HepG2 (cell line): ENCODE results near the gene GIPC1. TPM values are rescaled to one million over a fixed set of nuclear protein-coding genes. Genes with fewer than 3 reads are reported as not detected.

Experiments used
- CBX2 ChIP-seq, 2 experiments: fragments of 200-600 bp in 1 of 2; sonication (generic); formaldehyde crosslinking in 1 of 2; IDR thresholded peaks; 2 replicates each; pipeline versions ENCODE4 v1.7.0 to v1.8.1; 2018 to 2022; ENCODE audit warnings: low read depth in 2 of 2, low read length in 1 of 2, mild to moderate bottlenecking in 1 of 2, missing genetic modification reagents in 1 of 2
- DNMT1 ChIP-seq: sonication (generic); formaldehyde crosslinking; IDR thresholded peaks from 2 replicates; pipeline ENCODE4 v1.5.1; 2020; ENCODE audit warnings: mild to moderate bottlenecking, missing genetic modification reagents
- HNRNPK ChIP-seq: fragments of 200-400 bp; formaldehyde crosslinking; IDR thresholded peaks from 2 replicates; pipeline ENCODE4 v1.6.1; 2018; ENCODE audit warnings: low read length, low read depth, moderate library complexity, mild to moderate bottlenecking; ENCODE audit not compliant: poor library complexity, severe bottlenecking
- IKZF4 ChIP-seq: sonication (generic); formaldehyde crosslinking; IDR thresholded peaks from 2 replicates; pipeline ENCODE4 v1.5.1; 2020; ENCODE audit warnings: borderline replicate concordance, mild to moderate bottlenecking, low read depth, missing genetic modification reagents; ENCODE audit errors: not compliant biosample characterization
- MTF1 ChIP-seq: sonication (generic); formaldehyde crosslinking; IDR thresholded peaks from 2 replicates; pipeline ENCODE4 v1.5.0; 2020; ENCODE audit warnings: missing genetic modification reagents
- NAIF1 ChIP-seq: sonication (generic); formaldehyde crosslinking; IDR thresholded peaks from 2 replicates; pipeline ENCODE4 v1.5.0; 2020; ENCODE audit warnings: mild to moderate bottlenecking, missing genetic modification reagents, borderline replicate concordance
- NCOA5 ChIP-seq: sonication (generic); formaldehyde crosslinking; IDR thresholded peaks from 2 replicates; pipeline ENCODE4 v1.4.0; 2020; ENCODE audit warnings: missing genetic modification reagents
- NFYC ChIP-seq: IDR thresholded peaks from 2 replicates; pipeline ENCODE4 v1.6.1; 2016; ENCODE audit warnings: missing genetic modification reagents, missing compliant biosample characterization
- PHF8 ChIP-seq: sonication (generic); formaldehyde crosslinking; IDR thresholded peaks from 2 replicates; pipeline ENCODE4 v1.5.0; 2020; ENCODE audit warnings: missing genetic modification reagents
- REXO4 ChIP-seq: sonication (generic); formaldehyde crosslinking; IDR thresholded peaks from 2 replicates; pipeline ENCODE4 v1.8.0; 2022; ENCODE audit warnings: missing genetic modification reagents, mild to moderate bottlenecking, borderline replicate concordance
- RFXANK ChIP-seq: IDR thresholded peaks from 2 replicates; pipeline ENCODE4 v1.6.1; 2016
- TAF1 ChIP-seq: sonication (generic); formaldehyde crosslinking; IDR thresholded peaks from 2 replicates; pipeline ENCODE4 v1.4.0; 2020; ENCODE audit warnings: missing genetic modification reagents
- ZEB1 ChIP-seq: IDR thresholded peaks from 2 replicates; pipeline ENCODE4 v1.6.1; 2012; ENCODE audit warnings: mild to moderate bottlenecking, low read depth, inconsistent platforms; ENCODE audit not compliant: insufficient replicate concordance
- ZFP36 ChIP-seq: fragments of 150-350 bp; IDR thresholded peaks from 2 replicates; pipeline ENCODE4 v1.6.1; 2018; ENCODE audit warnings: borderline replicate concordance, low read length, low read depth; ENCODE audit not compliant: partially characterized antibody
- ZNF333 ChIP-seq: sonication (generic); formaldehyde crosslinking; IDR thresholded peaks from 2 replicates; pipeline ENCODE4 v1.4.0; 2020; ENCODE audit warnings: mild to moderate bottlenecking, missing genetic modification reagents, borderline replicate concordance
- ZNF382 ChIP-seq: sonication (generic); formaldehyde crosslinking; IDR thresholded peaks from 2 replicates; pipeline ENCODE4 v1.5.0; 2020; ENCODE audit warnings: missing genetic modification reagents, mild to moderate bottlenecking, borderline replicate concordance
- ZNF552 ChIP-seq: sonication (generic); formaldehyde crosslinking; IDR thresholded peaks from 2 replicates; pipeline ENCODE4 v1.9.0; 2022; ENCODE audit warnings: missing genetic modification reagents, mild to moderate bottlenecking, borderline replicate concordance
- ZNF563 ChIP-seq: sonication (generic); formaldehyde crosslinking; IDR thresholded peaks from 2 replicates; pipeline ENCODE4 v1.8.0; 2022; ENCODE audit warnings: mild to moderate bottlenecking, moderate library complexity, missing genetic modification reagents
- ZNF574 ChIP-seq: sonication (generic); formaldehyde crosslinking; IDR thresholded peaks from 2 replicates; pipeline ENCODE4 v1.4.0; 2020; ENCODE audit warnings: missing genetic modification reagents
- ZNF644 ChIP-seq: IDR thresholded peaks from 2 replicates; pipeline ENCODE4 v1.6.1; 2016; ENCODE audit warnings: low read depth
- ZNF75D ChIP-seq: sonication (generic); formaldehyde crosslinking; IDR thresholded peaks from 2 replicates; pipeline ENCODE4 v1.8.1; 2023; ENCODE audit warnings: missing genetic modification reagents, mild to moderate bottlenecking, borderline replicate concordance
- ZNF761 ChIP-seq: sonication (generic); formaldehyde crosslinking; conservative IDR thresholded peaks from 2 replicates; pipeline ENCODE4 v1.4.0; 2020; ENCODE audit warnings: mild to moderate bottlenecking, missing genetic modification reagents
- ZUFSP ChIP-seq: sonication (generic); formaldehyde crosslinking; IDR thresholded peaks from 2 replicates; pipeline ENCODE4 v1.9.0; 2021; ENCODE audit warnings: missing genetic modification reagents, mild to moderate bottlenecking, borderline replicate concordance
- polyA plus RNA-seq, 8 experiments: library from polyadenylated mRNA; depleted of rRNA in 3 of 8; stranded (reverse) in 7 of 8; unstranded in 1 of 8; fragments of >200 nt; fragmentation: Illumina TruSeq in 4 of 8; extraction: Trizol in 4 of 8; gene quantifications; 2 replicates each; pipeline versions ENCODE4 v1.2.1 to v1.2.3, GENCODE V29; 2011 to 2016; ENCODE audit warnings: low read depth in 4 of 8, missing spikeins in 1 of 8, mixed read lengths in 1 of 8; ENCODE audit not compliant: insufficient read depth in 1 of 8
- total RNA-seq, 5 experiments: library from RNA; depleted of rRNA; stranded (reverse); fragments of >200 nt; fragmentation: Illumina TruSeq; extraction: Trizol; gene quantifications; 2 replicates each; pipeline ENCODE4 v1.2.3, GENCODE V29; 2016; ENCODE audit warnings: low read depth in 1 of 5
- TF ChIP-seq, protein P1 (sequence below): IDR thresholded peaks from 2 replicates; pipeline ENCODE4 v1.6.1; 2016; ENCODE audit warnings: mild to moderate bottlenecking, missing biosample characterization, missing genetic modification reagents
- TF ChIP-seq, protein P2 (sequence below): IDR thresholded peaks from 2 replicates; pipeline ENCODE4 v1.6.1; 2018; ENCODE audit warnings: missing genetic modification reagents

The GIPC1 gene
- total and polyA plus RNA-seq, 2 of the 13 experiments (the other 11 are each of a cell fraction or from before 2014, with no cell fraction given) = 27.1 to 48.1 TPM

- TF ChIP-seq ZNF574 (CRISPR knock-in tag) = no peak
- TF ChIP-seq IKZF4 (CRISPR knock-in tag) = no peak
- no peak for TF ChIP-seq ZNF382 (CRISPR knock-in tag)
- TF ChIP-seq REXO4 (CRISPR knock-in tag) = no peak
- no peak for TF ChIP-seq ZNF333 (CRISPR knock-in tag)
- TF ChIP-seq PHF8 (CRISPR knock-in tag) = 0 out of 2 replicates have a peak, but pooled peaks have one; percentile 22
- TF ChIP-seq ZNF761 (CRISPR knock-in tag) = no peak
- TF ChIP-seq TAF1 (CRISPR knock-in tag) = no peak
- TF ChIP-seq HNRNPK = no peak
- TF ChIP-seq ZNF644 = no peak
- no peak for TF ChIP-seq ZEB1
- no peak for TF ChIP-seq ZNF552 (CRISPR knock-in tag)
- no peak for TF ChIP-seq ZFP36
- TF ChIP-seq NAIF1 (CRISPR knock-in tag) = no peak
- TF ChIP-seq RFXANK (CRISPR knock-in tag) = no peak
- TF ChIP-seq ZNF563 = no peak
- no peak for TF ChIP-seq CBX2 (IDR thresholded peaks at IDR 0.05; ENCODE audit: low read depth, low read length)
- no peak for TF ChIP-seq CBX2 (CRISPR knock-in tag; IDR thresholded peaks at IDR 0.05; ENCODE audit: low read depth)
- no peak for TF ChIP-seq DNMT1 (CRISPR knock-in tag)
- TF ChIP-seq ZUFSP (CRISPR knock-in tag) = no peak
- TF ChIP-seq, protein P1, sequence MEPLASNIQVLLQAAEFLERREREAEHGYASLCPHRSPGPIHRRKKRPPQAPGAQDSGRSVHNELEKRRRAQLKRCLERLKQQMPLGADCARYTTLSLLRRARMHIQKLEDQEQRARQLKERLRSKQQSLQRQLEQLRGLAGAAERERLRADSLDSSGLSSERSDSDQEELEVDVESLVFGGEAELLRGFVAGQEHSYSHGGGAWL (CRISPR knock-in tag) = 0 out of 2 replicates have a peak, but pooled peaks have one; percentile 41
- no peak for TF ChIP-seq NCOA5 (CRISPR knock-in tag)
- no peak for TF ChIP-seq ZNF75D (CRISPR knock-in tag)
- no peak for TF ChIP-seq MTF1
- TF ChIP-seq, protein P2, sequence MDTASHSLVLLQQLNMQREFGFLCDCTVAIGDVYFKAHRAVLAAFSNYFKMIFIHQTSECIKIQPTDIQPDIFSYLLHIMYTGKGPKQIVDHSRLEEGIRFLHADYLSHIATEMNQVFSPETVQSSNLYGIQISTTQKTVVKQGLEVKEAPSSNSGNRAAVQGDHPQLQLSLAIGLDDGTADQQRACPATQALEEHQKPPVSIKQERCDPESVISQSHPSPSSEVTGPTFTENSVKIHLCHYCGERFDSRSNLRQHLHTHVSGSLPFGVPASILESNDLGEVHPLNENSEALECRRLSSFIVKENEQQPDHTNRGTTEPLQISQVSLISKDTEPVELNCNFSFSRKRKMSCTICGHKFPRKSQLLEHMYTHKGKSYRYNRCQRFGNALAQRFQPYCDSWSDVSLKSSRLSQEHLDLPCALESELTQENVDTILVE (CRISPR knock-in tag) = no peak
- no peak for TF ChIP-seq NFYC (CRISPR knock-in tag)
Observed at GRCh38 chr19:14516746-14517438, 21.0 kb upstream of the GIPC1 start (continued).
